Eye (tissue), 1 donor: ENCODE data around the gene RFX2.
"Not testable (repeated sequence)": the region's sequence is repeated elsewhere in the genome, so short reads cannot be mapped to it uniquely, and the experiment has no call there.

Experiments
- DNase-seq: peaks from one replicate; pipeline ENCODE4 v3.0.0-alpha.2; 2015

Gene RFX2

DNA sequence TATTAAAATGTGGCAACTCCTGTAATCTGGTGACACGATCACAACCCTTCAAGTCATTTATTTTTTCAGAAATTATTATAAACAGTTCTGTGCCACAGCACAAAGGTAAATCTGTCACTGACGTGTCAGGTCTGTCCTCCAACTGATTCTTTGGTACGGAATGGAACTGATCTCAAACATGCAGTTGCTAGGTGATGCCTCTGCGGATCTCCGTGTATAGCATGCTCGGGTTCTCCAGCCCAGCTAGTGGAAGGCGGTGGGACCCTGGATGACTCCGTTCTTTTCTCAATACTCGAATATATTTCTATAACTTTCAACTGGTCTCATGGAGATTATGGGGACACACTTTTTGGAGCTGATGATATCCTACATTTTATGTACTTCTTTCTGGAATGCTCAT is 143.4 kb downstream of the RFX2 start:
- DNase-seq = peak; percentile 6

DNA sequence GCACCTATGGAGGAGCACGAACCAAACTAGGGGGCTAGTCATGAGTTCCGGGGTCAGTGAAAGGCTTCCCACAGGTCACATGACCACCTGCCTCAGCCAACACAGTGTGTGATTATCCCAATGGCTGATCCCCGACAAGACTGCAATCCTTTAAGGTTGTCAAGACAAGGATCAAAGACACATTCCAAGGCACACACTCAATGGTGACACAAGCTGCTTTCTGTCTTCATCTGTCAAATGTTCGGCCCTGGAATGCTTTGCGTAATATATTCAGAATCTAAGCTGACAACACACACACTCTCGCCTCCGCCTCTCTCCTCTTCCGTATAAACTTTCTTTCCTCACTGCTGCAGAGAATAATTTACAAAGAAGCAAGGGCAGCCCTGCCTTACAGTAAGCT is 144.1 kb downstream of the RFX2 start:
- DNase-seq = peak; percentile 9

- no peak for DNase-seq
Measured at GRCh38 chr19:5964816-5965565, 145.3 kb downstream of the RFX2 start.

- no peak for DNase-seq
Measured at GRCh38 chr19:5963855-5964254, 146.4 kb downstream of the RFX2 start.

- not testable (repeated sequence) for DNase-seq
Measured at GRCh38 chr19:5963259-5963658, 147.0 kb downstream of the RFX2 start.

GRCh38 chr19:5961969-5962945 is 148.0 kb downstream of the RFX2 start:
- DNase-seq = peak; percentile 33

GRCh38 chr19:5961641-5961968 is 148.7 kb downstream of the RFX2 start:
- not testable (repeated sequence) for DNase-seq

DNA sequence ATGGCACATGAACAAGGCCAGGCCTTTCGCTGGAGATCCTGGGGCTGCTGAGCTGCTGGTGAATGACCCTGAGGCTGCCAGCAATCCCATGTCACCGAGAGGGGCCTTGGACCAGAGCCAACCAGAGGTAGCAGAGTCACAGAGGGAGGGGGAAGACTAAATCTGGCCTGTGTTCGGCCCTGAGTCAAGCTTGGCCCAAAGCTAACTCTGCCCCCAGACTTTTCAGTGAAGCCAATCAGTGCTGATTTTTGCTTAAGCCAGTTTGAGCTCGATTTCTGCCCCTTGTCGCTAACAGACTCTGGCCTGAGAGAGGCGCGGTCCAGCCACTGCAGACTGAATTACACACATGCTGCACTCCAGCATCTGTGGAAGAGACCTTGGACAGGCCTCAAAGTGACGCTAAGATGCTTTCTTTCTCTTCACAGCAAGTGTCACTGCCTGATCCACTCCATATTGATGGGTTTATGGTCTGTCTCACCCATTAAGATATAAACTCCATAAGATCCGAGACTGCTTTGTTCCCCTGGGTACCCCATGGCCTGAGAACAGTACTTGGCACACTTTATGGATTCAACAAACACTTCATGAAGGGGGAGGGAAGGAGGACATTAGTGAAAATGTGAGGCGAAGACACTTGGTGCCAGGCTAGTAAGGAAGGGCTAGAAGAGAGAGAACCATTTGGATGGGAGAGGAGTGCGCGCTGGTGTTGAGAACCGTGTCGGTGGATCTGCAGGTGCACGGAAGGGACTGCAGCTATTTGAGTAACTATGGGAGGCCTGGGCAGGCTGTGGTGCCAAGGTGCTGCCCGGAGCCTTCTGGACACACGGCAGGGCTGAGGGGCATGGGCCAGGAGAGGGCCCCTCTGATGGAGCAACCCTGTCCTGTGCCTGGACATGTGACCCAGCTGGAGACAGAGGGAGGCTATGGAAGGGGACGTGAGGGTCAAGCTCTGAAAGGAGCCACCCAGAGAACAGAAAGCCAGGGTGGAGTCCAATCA is 150.0 kb downstream of the RFX2 start:
- peak; percentile 76 for DNase-seq

DNA sequence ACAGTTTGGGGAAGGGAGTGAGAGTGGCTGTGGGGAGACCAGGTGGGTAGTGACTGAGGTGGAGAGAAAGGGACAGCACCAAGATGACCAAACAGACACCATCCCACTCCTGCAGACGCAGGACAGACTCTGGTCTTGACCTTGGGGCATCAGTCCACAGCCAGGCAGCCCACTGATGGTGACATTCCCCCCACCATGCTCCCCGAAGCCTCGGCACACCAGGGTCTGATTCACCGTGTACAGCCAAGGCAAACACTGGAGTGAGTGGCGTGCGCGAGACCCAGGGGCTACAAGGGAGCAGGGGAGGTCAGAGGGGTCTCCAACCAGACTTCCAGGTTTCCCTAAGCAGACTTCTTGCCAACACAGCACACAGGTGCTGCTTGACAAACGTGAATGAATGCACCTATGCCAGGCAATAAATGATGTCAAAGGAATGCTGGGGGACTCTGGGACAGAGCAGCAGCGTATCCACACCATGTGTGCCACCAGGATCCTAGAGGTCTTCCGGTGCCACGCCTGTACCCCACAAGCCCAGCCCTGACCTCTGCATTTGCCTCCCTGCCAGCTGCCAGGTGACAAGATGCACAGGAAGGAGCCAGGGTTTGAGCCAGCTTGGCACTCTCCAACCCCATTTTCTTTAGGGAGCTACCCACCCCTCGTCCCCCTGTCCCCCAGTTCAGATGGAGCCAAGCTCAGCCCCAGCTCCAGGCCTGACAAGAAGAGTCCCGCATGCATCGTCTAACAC is 150.9 kb downstream of the RFX2 start:
- DNase-seq = no peak

GRCh38 chr19:5958851-5959122 is 151.5 kb downstream of the RFX2 start:
- no peak for DNase-seq

DNA sequence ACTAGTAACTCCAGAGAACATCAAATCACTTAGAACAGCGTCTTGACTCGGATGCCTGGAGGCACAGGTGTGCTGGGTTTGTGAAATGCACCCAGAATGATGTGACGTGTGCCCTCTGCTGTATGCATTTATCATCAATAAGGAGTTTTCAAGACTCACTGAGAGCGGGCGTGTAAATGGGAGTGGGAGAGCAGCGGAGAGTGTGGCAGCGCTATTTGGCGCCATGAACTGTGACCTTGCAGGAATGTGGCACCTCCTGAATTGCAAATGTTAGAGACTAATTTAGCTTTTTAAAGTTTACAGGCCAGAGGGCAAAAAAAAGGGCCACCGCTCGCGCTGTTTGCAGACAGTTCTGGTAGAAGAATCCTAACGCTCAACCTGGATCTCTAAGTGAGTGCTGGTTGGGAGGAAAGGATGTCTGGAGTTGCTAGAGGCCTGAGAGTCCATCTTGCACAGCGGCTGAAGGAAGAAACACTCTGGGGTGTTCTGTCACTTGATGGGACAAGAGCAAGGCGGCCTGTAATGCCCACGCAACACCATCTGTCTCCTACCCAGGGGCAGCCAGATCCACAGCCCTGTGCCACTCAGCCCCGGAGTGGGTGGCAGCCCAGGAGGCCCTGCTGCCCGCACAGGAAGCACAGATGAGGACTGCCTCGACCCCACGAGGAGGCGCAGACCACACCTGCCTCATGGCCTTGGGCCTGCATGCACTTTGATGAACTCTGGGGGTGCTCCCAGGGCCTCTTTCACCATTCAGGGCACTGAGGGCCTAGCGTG is 152.0 kb downstream of the RFX2 start:
- peak; percentile 45 for DNase-seq

- DNase-seq = no peak
Measured at GRCh38 chr19:5957170-5957569, 153.1 kb downstream of the RFX2 start.

GRCh38 chr19:5956728-5957127 is 153.6 kb downstream of the RFX2 start:
- no peak for DNase-seq

- no peak for DNase-seq
Measured at GRCh38 chr19:5956323-5956722, 154.0 kb downstream of the RFX2 start.

- no peak for DNase-seq
Measured at GRCh38 chr19:5955636-5955935, 154.7 kb downstream of the RFX2 start.

DNA sequence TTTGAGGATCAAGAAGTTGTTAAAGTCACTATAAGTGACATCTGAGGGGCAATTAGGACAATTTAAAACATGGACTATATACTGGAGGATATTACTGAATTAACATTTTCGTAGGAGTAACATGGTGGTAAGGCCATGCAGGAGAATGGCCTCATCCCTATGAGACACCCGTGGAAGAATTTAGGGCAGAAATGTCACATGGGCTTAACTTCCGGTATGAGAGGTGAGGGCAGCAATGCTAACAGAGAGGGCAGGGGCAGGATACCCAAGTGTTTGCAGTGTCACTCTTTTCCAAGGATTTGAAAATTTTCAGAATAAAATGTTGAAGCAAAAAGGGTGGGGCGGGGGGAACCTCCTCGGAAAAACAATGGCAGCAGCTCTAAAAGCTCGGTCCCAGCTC is 156.0 kb downstream of the RFX2 start:
- DNase-seq = no peak

DNA sequence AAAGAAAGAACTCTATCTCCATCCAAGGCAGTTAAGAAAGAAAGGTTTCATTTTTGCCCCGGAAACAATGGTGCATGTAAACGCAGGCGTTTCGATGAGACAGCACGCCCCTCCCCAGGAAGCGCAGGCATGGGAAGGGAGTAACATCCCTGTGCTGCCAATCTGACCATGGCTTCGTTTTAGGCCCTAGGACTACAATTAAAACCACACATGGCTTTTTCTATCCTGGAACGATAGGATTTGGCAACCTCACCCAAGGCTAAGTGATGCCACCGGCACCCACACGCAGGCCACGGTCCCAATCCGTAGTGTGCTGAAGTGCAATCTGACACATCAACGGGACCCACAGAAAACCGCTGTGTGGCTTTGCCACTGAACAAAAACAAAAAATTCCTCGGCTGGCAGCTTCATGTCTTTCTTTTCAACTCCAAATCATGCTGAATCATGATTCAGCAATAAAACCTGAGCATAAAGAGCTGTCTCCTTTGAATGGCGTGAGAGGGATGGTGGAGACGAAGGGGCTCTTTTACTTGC is 156.6 kb downstream of the RFX2 start:
- peak; percentile 43 for DNase-seq

DNA sequence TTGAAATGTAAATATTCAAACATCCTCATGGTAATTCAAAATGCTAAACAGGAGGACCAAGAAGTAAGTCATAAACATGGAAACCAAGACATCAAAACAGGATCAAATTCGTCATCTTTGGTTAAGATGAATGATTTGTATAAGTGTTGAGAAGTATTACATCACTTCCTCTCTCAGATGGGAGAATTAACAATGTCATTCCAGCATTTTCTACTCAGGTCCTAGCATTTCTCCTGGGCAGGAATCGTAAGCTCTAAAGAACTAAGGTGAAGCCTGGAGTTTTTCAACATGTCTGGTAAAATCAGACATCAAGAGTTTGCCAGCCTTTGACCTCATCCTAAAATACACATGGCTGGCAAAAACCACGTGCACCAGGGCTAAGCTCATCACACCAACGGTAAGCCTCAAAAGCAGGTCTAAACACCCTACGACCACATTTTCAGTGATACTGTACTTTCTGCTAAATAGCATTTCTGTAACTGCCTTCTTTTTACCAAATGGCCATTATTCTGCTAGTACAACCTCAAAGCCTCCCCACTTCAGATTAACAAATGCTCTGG is 157.2 kb downstream of the RFX2 start:
- DNase-seq = no peak

- DNase-seq = no peak
Measured at GRCh38 chr19:5952193-5953029, 157.9 kb downstream of the RFX2 start.

DNA sequence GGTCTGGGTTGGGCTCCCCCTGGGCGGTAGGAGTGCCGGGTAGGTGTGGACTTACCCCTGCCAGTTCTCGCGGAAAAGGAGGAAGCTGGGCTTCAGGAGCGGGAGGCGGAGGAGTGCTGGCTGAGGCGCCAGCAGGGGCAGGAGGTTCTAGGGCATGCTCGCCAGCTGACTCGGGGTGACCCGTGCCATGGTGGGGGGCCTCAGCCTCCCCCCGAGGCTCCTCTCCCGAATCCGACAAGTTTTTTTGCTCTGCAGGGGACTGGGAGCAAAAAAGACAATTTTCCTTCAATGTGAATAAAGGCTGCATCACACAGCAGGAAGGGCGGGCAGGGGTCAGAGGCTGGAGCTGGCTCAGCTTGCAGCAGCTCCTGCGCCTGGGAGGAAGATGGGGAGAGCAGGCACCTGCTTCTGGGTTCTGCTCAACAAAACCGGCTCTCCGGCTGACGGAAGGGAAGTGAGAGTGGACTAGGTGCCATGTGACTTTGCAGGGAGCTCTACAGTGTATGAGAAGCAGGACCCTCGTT is 158.9 kb downstream of the RFX2 start:
- DNase-seq = peak; percentile 58
